Gastroesophageal sphincter (tissue), 4 donors: Measurements from ENCODE around the gene ZC3H18. TPM values are rescaled to one million over a fixed set of nuclear protein-coding genes. Genes with fewer than 3 reads are reported as not detected.

Source experiments
- ATAC-seq: fragments of 150-250 bp; one replicate; pipeline ENCODE4 v1.9.1; 2016; ENCODE audit warnings: mild to moderate bottlenecking, moderate library complexity
- H3K27ac ChIP-seq, 4 donors: fragments of 200-600 bp; sonication (generic) in 3 of 4; 1 replicate in 3 of 4; 2 replicates in 1 of 4; pipeline ENCODE4 v1.5.1; 2016 to 2019
- H3K27me3 ChIP-seq: fragments of 200-600 bp; sonication (generic); one replicate; pipeline ENCODE4 v1.5.1; 2019
- H3K36me3 ChIP-seq, 2 donors: fragments of 200-600 bp; sonication (generic); one replicate each; pipeline ENCODE4 v1.5.1; 2019; ENCODE audit warnings: control low read depth in 1 of 2
- H3K4me1 ChIP-seq, 3 donors: fragments of 200-600 bp; sonication (generic); 1 replicate in 2 of 3; 2 replicates in 1 of 3; pipeline ENCODE4 v1.5.1; 2016 to 2019; ENCODE audit warnings: control low read depth in 2 of 3
- H3K4me3 ChIP-seq, 2 donors: fragments of 200-600 bp; sonication (generic); one replicate each; pipeline ENCODE4 v1.5.1; 2019; ENCODE audit warnings: mild to moderate bottlenecking in 1 of 2, moderate library complexity in 1 of 2
- H3K9me3 ChIP-seq, 3 donors: fragments of 200-600 bp; sonication (generic); one replicate each; pipeline ENCODE4 v1.5.1; 2017 to 2019; ENCODE audit warnings: control low read depth in 2 of 3
- CTCF ChIP-seq, 4 experiments: fragments of 200-600 bp in 2 of 4; fragments of 450-650 bp in 2 of 4; sonication (generic) in 1 of 4; IDR thresholded peaks; one replicate each; pipeline ENCODE4 v1.5.1; 2017 to 2019; ENCODE audit warnings: antibody characterized with exemption in 4 of 4, mild to moderate bottlenecking in 2 of 4, moderate library complexity in 2 of 4
- EP300 ChIP-seq: sonication (generic); formaldehyde crosslinking; IDR thresholded peaks from one replicate; pipeline ENCODE4 v1.6.1; 2017; ENCODE audit warnings: antibody characterized with exemption, mild to moderate bottlenecking
- POLR2A ChIP-seq, 2 donors: fragments of 450-650 bp; IDR thresholded peaks; one replicate each; pipeline ENCODE4 v1.6.1; 2017; ENCODE audit warnings: antibody characterized with exemption in 2 of 2, mild to moderate bottlenecking in 2 of 2, moderate library complexity in 1 of 2
- POLR2AphosphoS5 ChIP-seq: sonication (generic); formaldehyde crosslinking; IDR thresholded peaks from one replicate; pipeline ENCODE4 v1.6.1; 2017; ENCODE audit warnings: antibody characterized with exemption
- WGBS, 2 donors: methylation state at CpG; one replicate each; pipeline ENCODE4 v1.1.5; 2018; ENCODE audit warnings: low coverage in 1 of 2; 5-methylcytosine and 5-hydroxymethylcytosine counted together
- total RNA-seq, 4 donors: library from RNA; depleted of rRNA; stranded (reverse); fragments of >200 nt; gene quantifications; one replicate each; pipeline ENCODE4 v1.1.0, GENCODE V29; 2016

Gene ZC3H18
- total RNA-seq, 4 donors from 2014 or later, result 15.8 to 40.6 (median 23.3) TPM

GRCh38 chr16:88526906-88527185 lies 43.4 kb upstream of the ZC3H18 start:
- Histone ChIP-seq H3K4me1 (peaks cover 0 to 59% (median 18%) of the 10 kb centered on the region in 3 donors), H3K27me3 (peaks cover 48% of the 10 kb centered on the region), H3K9me3 (no peaks in the 10 kb centered on the region), H3K27ac (no peak overlapping the region), H3K36me3 (peaks cover 0 to 13% of the 10 kb centered on the region in 2 donors), H3K4me3 (no peak overlapping the region)
- TF ChIP-seq EP300 (no peak), POLR2AphosphoS5 (no peak), CTCF (IDR thresholded peaks at IDR 0.05) (no peak), POLR2A (IDR thresholded peaks at IDR 0.05) (no peak)
- ATAC-seq, result no peak
- no CpG with 5 or more reads among the region's 9 CpGs for WGBS, 2 donors

DNA sequence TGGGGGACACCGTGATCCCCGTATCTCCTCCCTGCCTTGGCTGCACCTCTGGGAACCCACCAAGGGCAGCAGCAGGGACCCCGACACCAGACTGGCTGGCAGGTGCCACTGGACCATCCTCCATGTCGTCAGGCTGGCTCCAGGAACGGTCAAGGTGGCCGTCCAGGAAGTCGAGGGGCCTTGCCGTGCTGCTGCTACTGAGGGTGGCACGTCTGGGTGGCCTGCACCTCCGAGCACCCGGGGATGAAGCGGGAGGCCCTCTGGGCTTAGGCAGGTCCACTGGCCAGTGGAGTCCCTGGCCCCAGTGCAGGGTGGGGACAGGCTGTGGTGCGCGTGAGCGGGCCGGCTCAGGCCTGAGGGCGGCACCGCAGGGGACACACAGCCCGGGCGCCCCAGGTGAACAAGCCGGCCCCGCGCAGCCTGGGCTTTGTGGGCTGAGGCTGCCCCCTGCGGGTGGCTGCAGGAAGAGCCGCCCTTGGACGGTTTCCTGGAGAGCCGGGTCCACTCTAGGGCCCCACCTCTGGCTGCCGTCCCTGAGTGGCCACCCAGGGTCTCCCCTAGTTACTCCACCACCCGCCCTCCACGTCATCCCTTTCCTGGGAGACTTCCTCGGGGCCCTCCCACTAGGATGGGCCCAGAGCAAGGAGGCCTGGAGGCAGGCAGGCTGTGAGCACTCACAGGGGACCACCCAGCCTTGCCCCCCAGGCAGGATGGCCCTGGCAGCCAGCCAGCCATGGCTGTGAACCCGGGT lies 42.8 kb upstream of the ZC3H18 start:
- TF ChIP-seq CTCF (IDR thresholded peaks at IDR 0.05) (peak in 3 of 4 experiments; percentile 78 to 94 (median 89)), POLR2A (IDR thresholded peaks at IDR 0.05) (no peak)
- Histone ChIP-seq H3K27ac (no peak overlapping the region), H3K36me3 (peaks cover 0 to 13% of the 10 kb centered on the region in 2 donors), H3K4me3 (no peak overlapping the region), H3K9me3 (no peaks in the 10 kb centered on the region), H3K27me3 (peaks cover 43% of the 10 kb centered on the region), H3K4me1 (peaks cover 0 to 58% (median 22%) of the 10 kb centered on the region in 3 donors)
- peak; percentile 70 for ATAC-seq
- WGBS, 2 donors, result 6% methylated on average over 6 of the region's 32 CpGs; no CpG with 5 or more reads in 1 of the 2 donors

GRCh38 chr16:88527937-88528743 lies 42.1 kb upstream of the ZC3H18 start:
- no peak for TF ChIP-seq POLR2AphosphoS5
- TF ChIP-seq CTCF (IDR thresholded peaks at IDR 0.05), result no peak
- TF ChIP-seq EP300, result no peak
- TF ChIP-seq POLR2A (IDR thresholded peaks at IDR 0.05), result no peak
- no peak for ATAC-seq
- WGBS, 2 donors, result 80% methylated on average over 1 of the region's 30 CpGs; no CpG with 5 or more reads in 1 of the 2 donors
- no peak overlapping the region for H3K4me3 ChIP-seq
- H3K27me3 ChIP-seq, result peaks cover 36% of the 10 kb centered on the region
- peaks cover 0 to 62% (median 30%) of the 10 kb centered on the region in 3 donors for H3K4me1 ChIP-seq
- H3K9me3 ChIP-seq, result no peaks in the 10 kb centered on the region
- no peak overlapping the region for H3K27ac ChIP-seq
- peaks cover 0 to 13% of the 10 kb centered on the region in 2 donors for H3K36me3 ChIP-seq

DNA sequence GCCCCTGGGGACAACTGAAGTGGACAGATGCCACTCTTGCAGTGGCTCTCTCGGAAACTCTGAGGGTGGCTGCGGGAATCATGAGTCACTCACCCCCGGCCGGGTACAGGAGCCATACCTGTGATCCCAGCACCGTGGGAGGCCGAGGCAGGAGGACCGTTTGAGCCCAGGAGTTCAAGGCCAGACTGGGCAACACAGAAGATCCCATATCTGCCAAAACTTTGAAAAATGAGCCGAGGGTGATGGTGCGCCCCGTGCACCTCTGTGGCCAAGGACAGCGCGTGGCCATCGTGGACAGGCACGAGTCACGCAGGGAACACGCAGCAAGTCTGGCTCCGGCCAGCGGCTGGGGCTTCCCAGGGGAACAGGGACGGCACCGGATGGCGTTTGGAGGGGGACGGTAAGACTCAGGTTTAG lies 41.3 kb upstream of the ZC3H18 start:
- 88 to 94% methylated on average over 12 to 15 of the region's 22 CpGs for WGBS, 2 donors
- Histone ChIP-seq H3K27me3 (peaks cover 28% of the 10 kb centered on the region), H3K9me3 (no peaks in the 10 kb centered on the region), H3K36me3 (peaks cover 0 to 13% of the 10 kb centered on the region in 2 donors), H3K4me3 (no peak overlapping the region), H3K4me1 (peaks cover 0 to 58% (median 30%) of the 10 kb centered on the region in 3 donors), H3K27ac (no peak overlapping the region)
- ATAC-seq, result no peak
- no peak for TF ChIP-seq EP300
- TF ChIP-seq POLR2A (IDR thresholded peaks at IDR 0.05), result no peak
- TF ChIP-seq CTCF (IDR thresholded peaks at IDR 0.05), result no peak
- no peak for TF ChIP-seq POLR2AphosphoS5
